ENCODE measurements around the gene SOX2.
"Not testable (repeated sequence)": the region's sequence is repeated elsewhere in the genome, so short reads cannot be mapped to it uniquely, and the experiment has no call there.

SOX2 gene

GRCh38 chr3:181755959-181756358, 44.2 kb downstream of the SOX2 start:
- no peaks in the 10 kb centered on the region for H3K36me3 Mint-ChIP-seq

GRCh38 chr3:181756645-181757297, 45.0 kb downstream of the SOX2 start:
- Mint-ChIP-seq H3K4me1 (ENCODE audit: low read depth) (no peaks in the 10 kb centered on the region), H3K4me3 (no peak overlapping the region), H3K27me3 (peaks cover 6% of the 10 kb centered on the region), H3K27ac (no peak overlapping the region), H3K36me3 (no peaks in the 10 kb centered on the region), H3K9me3 (ENCODE audit: low read depth) (no peaks in the 10 kb centered on the region)

More at GRCh38 chr3:181755959-181756358, 44.2 kb downstream of the SOX2 start:
- H3K9me3 Mint-ChIP-seq (ENCODE audit: low read depth), result no peaks in the 10 kb centered on the region
- H3K4me1 Mint-ChIP-seq (ENCODE audit: low read depth), result no peaks in the 10 kb centered on the region
- H3K27ac Mint-ChIP-seq, result no peak overlapping the region
- no peak overlapping the region for H3K4me3 Mint-ChIP-seq
- H3K27me3 Mint-ChIP-seq, result peaks cover 6% of the 10 kb centered on the region

- no peak overlapping the region for H3K27ac Mint-ChIP-seq
- H3K9me3 Mint-ChIP-seq (ENCODE audit: low read depth), result no peaks in the 10 kb centered on the region
- H3K27me3 Mint-ChIP-seq, result peaks cover 6% of the 10 kb centered on the region
- no peaks in the 10 kb centered on the region for H3K4me1 Mint-ChIP-seq (ENCODE audit: low read depth)
- no peaks in the 10 kb centered on the region for H3K36me3 Mint-ChIP-seq
- no peak overlapping the region for H3K4me3 Mint-ChIP-seq
These were observed 46.1 kb downstream of the SOX2 start for GRCh38 chr3:181757694-181758306.

- Mint-ChIP-seq H3K36me3 (no peaks in the 10 kb centered on the region), H3K9me3 (ENCODE audit: low read depth) (no peaks in the 10 kb centered on the region), H3K27me3 (no peaks in the 10 kb centered on the region), H3K27ac (no peak overlapping the region), H3K4me1 (ENCODE audit: low read depth) (no peaks in the 10 kb centered on the region), H3K4me3 (no peak overlapping the region)
These were observed 50.2 kb downstream of the SOX2 start for GRCh38 chr3:181761906-181762305.

GRCh38 chr3:181764033-181764432, 52.3 kb downstream of the SOX2 start:
- H3K4me3 Mint-ChIP-seq, H3K36me3 Mint-ChIP-seq: not testable (repeated sequence)

More at GRCh38 chr3:181764033-181764432, 52.3 kb downstream of the SOX2 start:
- not testable (repeated sequence) for H3K27me3 Mint-ChIP-seq; H3K27ac Mint-ChIP-seq; H3K4me1 Mint-ChIP-seq (ENCODE audit: low read depth); H3K9me3 Mint-ChIP-seq (ENCODE audit: low read depth)

All from activated naive CD8-positive, alpha-beta T cell (primary cell).